AG09319 (cell line): ENCODE data around the gene NUMB.

Source experiments
- DNase-seq: peaks from one replicate; pipeline ENCODE4 v3.0.0-alpha.2; 2010; ENCODE audit warnings: low read depth; ENCODE audit errors: extremely low read depth
- TF ChIP-seq, protein P1 (sequence below): IDR thresholded peaks from 2 replicates; pipeline ENCODE4 v1.5.1; 2011; ENCODE audit warnings: low read depth, mild to moderate bottlenecking, inconsistent platforms, low read length, moderate library complexity

Gene NUMB

DNA sequence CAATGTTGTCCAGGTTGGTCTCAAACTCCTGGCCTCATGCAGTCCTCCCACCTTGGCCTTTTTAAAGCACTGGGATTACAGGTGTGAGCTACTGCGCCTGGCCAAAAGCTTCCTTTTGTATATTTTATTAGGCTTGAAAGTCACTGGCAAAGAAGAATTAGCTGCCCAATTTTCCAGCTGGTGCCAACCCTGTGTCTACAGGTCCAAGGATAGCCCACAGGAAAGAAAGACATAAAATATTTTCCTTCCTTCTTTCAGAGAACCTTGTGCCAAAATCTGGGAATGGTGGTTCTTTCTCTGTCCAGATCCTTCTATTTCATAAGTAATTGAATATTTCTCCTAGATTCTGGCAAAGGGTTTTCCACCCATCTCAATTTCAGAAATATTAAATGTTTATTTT lies 84.1 kb downstream of the NUMB start:
- DNase-seq = no peak
- TF ChIP-seq, protein P1, sequence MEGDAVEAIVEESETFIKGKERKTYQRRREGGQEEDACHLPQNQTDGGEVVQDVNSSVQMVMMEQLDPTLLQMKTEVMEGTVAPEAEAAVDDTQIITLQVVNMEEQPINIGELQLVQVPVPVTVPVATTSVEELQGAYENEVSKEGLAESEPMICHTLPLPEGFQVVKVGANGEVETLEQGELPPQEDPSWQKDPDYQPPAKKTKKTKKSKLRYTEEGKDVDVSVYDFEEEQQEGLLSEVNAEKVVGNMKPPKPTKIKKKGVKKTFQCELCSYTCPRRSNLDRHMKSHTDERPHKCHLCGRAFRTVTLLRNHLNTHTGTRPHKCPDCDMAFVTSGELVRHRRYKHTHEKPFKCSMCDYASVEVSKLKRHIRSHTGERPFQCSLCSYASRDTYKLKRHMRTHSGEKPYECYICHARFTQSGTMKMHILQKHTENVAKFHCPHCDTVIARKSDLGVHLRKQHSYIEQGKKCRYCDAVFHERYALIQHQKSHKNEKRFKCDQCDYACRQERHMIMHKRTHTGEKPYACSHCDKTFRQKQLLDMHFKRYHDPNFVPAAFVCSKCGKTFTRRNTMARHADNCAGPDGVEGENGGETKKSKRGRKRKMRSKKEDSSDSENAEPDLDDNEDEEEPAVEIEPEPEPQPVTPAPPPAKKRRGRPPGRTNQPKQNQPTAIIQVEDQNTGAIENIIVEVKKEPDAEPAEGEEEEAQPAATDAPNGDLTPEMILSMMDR = no peak

DNA sequence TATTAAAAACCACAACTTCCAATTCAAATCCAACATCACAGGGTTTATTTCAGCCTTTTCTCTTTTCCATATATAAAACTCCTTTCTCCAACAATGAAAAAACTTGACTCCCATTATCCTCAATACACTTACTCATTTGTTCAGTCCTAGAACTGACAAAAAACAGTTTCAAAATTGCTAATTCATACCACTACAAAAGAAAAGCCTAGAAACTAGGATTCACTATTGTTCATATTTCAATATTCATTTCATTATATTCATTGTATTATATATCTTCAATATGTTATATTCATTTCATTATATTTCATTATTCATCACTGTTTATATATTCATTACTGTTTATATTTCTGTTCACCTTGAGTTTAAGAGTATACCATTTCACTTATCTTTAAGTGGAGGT lies 85.8 kb downstream of the NUMB start:
- TF ChIP-seq, protein P1 = no peak
- no peak for DNase-seq

DNA sequence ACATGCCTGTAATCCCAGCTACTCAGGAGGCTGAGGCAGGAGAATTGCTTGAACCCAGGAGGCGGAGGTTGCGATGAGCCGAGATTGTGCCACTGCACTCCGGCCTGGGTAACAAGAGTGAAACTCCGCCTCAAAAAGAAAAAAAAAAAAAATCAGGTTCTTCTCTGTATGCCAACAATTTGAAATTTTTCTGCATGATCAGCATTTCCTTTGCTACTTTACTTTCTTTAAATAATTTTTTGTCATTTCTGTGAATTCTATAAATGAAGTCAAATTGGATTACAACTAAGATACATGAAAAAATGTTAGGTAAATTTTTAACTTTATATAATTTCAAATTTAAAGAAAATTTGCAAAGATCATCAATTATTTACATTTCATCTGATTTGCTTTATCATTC lies 87.8 kb downstream of the NUMB start:
- DNase-seq = no peak
- TF ChIP-seq, protein P1 = no peak

DNA sequence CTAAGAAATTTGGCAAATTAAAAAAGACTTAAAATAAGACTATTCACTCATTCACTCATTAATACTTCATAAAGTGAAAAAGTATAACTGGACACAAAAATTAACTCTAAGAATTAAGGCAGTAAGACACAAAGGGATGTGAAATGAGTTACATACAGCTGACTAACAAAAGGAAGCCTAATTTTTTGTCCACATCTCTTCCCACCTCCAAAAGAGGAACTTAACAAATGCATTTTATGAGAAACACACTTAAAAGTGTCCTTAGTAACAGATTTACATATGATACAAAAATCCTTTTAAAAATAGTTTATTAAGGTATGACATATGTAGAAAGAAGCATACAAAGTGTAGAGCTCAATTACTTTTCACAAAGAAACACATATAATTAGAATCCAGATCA lies 88.9 kb downstream of the NUMB start:
- TF ChIP-seq, protein P1 = no peak
- no peak for DNase-seq

DNA sequence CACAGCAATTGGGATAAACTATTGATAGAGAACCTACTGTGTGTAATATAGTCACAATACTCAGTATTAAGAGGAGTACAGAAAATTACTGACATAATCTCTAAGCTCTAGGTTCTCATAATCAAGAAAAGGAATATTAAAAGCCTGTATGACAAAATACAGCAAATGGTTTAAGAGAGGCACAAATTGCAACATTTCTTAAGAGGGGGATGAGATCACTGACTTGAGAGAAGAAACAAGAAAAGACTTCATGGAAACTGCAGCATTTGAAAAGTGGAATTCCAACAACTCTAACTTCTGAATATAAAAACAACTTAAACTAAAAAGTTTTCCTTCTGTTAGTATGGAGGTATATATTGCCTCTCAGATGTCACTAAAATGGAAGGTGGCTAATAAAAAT lies 89.7 kb downstream of the NUMB start:
- TF ChIP-seq, protein P1 = no peak
- no peak for DNase-seq

DNA sequence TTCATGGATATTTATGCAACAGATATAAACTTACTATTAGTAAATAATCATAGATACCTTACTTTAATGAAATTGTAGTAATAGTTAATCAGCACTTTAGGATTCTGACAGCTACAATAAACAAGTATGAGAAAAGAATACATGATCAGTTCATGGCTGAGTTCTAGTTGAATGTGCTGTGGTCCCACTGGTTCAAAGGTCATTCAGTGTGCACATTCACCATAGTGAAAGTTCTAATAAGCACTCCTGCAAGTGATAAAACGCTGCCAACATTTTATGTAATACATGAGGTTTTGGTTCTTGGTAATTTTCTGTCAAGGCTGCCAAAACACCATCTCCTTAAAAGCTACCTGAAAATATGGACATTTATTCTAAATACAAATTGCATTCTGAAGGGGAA lies 92.6 kb downstream of the NUMB start:
- TF ChIP-seq, protein P1 = no peak
- no peak for DNase-seq

DNA sequence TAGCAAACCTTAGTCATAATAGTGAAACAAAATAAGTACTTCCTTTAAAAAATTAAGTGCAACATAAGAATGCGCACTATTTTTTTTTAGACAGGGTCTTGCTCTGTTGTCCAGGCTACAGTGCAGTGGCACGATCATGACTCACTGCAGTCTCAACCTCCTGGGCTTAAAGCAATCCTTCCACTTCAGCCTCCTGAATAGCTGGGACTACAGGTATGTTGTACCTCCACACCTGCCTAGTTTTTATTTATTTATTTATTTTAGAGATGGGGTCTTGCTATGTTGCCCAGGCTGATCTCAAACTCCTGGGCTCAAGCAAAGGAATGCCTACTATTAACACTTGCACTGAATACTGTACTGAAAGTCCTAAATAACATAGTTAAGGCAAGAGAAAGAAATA lies 93.8 kb downstream of the NUMB start:
- TF ChIP-seq, protein P1 = no peak
- DNase-seq = no peak

DNA sequence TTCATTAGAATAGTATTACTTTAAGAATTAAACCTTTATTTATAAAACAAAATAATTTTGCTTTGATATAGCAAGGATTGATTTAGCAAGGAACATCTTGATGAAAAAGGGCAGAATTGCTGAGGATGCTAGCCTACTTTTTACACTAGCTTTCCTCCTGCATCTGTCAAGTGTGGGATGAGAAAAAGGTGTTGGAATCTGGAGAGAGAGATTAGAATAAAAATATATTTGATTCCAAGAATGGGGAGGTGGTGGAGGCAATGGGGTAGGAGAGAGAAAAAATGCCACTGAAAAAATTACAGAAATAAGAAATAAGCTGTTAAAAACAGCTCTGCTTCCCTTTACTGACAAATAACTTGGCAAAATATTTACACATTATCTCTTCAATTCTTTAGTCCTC lies 98.9 kb downstream of the NUMB start:
- no peak for DNase-seq
- TF ChIP-seq, protein P1 = no peak
